Measurements from ENCODE around the gene APOBEC4. TPM values are rescaled to one million over a fixed set of nuclear protein-coding genes. Genes with fewer than 3 reads are reported as not detected.
A peak's percentile ranks its signal among the peaks of the same experiment; 100 is the strongest.

Gene APOBEC4
- total and polyA plus RNA-seq, 9 of the 15 experiments (the other 6 are each of a cell fraction or from before 2014, with no cell fraction given) = not detected

DNA sequence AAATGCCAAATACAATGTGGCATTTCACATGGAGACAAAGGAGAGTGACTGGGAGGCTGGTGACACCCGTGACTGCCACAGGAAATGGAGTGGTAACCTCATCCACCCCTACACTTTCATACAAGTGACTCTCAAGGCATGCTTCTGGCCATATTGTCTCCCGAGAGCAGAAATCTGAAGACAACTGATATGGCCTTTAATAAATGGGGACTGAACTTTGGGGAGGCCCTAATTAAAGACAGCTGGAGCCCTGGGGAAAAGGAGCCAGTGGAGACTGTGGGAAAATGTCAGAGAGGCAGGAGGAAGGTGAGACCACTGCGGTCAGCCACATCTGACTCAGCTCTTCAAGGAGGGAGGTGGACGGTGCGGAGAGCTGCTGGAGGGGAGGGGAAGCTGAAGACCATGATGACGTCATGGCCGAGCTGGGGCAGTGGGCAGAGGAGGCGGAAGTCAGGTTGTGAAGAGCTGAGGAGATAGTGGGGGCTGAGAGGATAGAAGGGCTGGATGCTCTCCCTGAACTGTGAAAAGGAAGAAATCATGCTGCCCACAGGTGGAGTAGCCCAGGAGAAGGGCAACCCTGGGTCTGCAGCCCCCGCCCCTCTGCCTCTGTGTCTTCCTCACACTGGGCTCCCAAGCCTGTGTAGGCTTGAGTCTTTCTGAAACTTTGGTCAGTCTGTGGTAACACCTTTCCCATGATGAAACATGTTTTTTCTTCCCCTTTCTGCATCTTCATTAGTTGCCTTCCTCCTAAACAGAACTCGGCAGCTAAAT, 48.9 kb downstream of the APOBEC4 start (continued):
- peak; percentile 32; the same call in 1 of the 2 replicates for TF ChIP-seq ZBTB7A (IDR thresholded peaks at IDR 0.05; ENCODE audit: borderline replicate concordance, control insufficient read depth, low read depth, low read length)
- peak; percentile 59 for TF ChIP-seq ZNF75A (CRISPR knock-in tag; IDR thresholded peaks at IDR 0.05)
- no peak for TF ChIP-seq ZNF76 (CRISPR knock-in tag; IDR thresholded peaks at IDR 0.05; ENCODE audit: borderline replicate concordance)
- TF ChIP-seq NUFIP1 (IDR thresholded peaks at IDR 0.05; ENCODE audit: partially characterized antibody) = no peak
- TF ChIP-seq RNF2 (IDR thresholded peaks at IDR 0.05) = no peak; the same call in 1 of the 2 replicates
- TF ChIP-seq POLR2A (conservative IDR thresholded peaks at IDR 0.05) = no peak
- peak; percentile 72 for TF ChIP-seq C11orf30 (IDR thresholded peaks at IDR 0.05; ENCODE audit: low read depth)
- no peak for TF ChIP-seq BCOR (IDR thresholded peaks at IDR 0.05)
- TF ChIP-seq HDAC2 (IDR thresholded peaks at IDR 0.05) = no peak
- no peak for TF ChIP-seq ZNF165 (CRISPR knock-in tag; IDR thresholded peaks at IDR 0.05; ENCODE audit: borderline replicate concordance)
- TF ChIP-seq TBP (optimal IDR thresholded peaks at IDR 0.05; ENCODE audit: low read depth, low read length) = no peak
- no peak for TF ChIP-seq NR2C2 (CRISPR knock-in tag; IDR thresholded peaks at IDR 0.05)
- peak; percentile 51; the same call in 1 of the 2 replicates for TF ChIP-seq NR2C2 (tag; IDR thresholded peaks at IDR 0.05)
- 0 out of 4 replicates have a peak, but pooled peaks of 1 of the 2 experiments have one; percentile 47 for TF ChIP-seq ZNF318 (IDR thresholded peaks at IDR 0.05; ENCODE audit: borderline replicate concordance in 1 of 2, low read depth in 1 of 2)
- peak; percentile 24; the same call in 1 of the 2 replicates for TF ChIP-seq NCOA1 (IDR thresholded peaks at IDR 0.05; ENCODE audit: low read depth)
- TF ChIP-seq ADNP (tag; IDR thresholded peaks at IDR 0.05) = no peak
- TF ChIP-seq CREB1 (IDR thresholded peaks at IDR 0.05) = no peak
- peak; percentile 79 for TF ChIP-seq CREB1 (CRISPR knock-in tag; IDR thresholded peaks at IDR 0.05)
- no peak for TF ChIP-seq MECOM (CRISPR knock-in tag; IDR thresholded peaks at IDR 0.05)
- TF ChIP-seq TRIM24 (IDR thresholded peaks at IDR 0.05) = peak; percentile 25 to 57; a peak in 2 of 4 replicates
